ENCODE data around the gene FOXP1.

FOXP1 gene

GRCh38 chr3:71111784-71112440, 471.6 kb downstream of the FOXP1 start:
- Histone ChIP-seq H3K36me3 (ENCODE audit: low read length) (no peaks in the 10 kb centered on the region), H3K79me2 (ENCODE audit: insufficient read depth, low read length) (no peaks in the 10 kb centered on the region; the same call in 1 of the 2 replicates), H3K4me3 (ENCODE audit: insufficient read depth, low read length, poor library complexity, severe bottlenecking) (no peak overlapping the region), H3K27ac (ENCODE audit: low read depth, low read length) (no peak overlapping the region), H3K9me3 (ENCODE audit: insufficient read depth, low read length) (no peaks in the 10 kb centered on the region), H3K27me3 (ENCODE audit: low read length) (no peaks in the 10 kb centered on the region), H3K9ac (ENCODE audit: low read length) (no peak overlapping the region), H2AFZ (ENCODE audit: low read depth, low read length, severe bottlenecking) (no peak overlapping the region), H3K4me2 (ENCODE audit: low read depth, low read length, poor library complexity, severe bottlenecking) (no peak overlapping the region), H3F3A (ENCODE audit: insufficient read depth) (no peaks in the 10 kb centered on the region), H4K20me1 (ENCODE audit: low read depth, low read length) (no peaks in the 10 kb centered on the region), H3K9me2 (replicated peaks; ENCODE audit: insufficient read depth, low read length) (no peaks in the 10 kb centered on the region)
- no peak for TF ChIP-seq EZH2phosphoT487 (conservative IDR thresholded peaks at IDR 0.05; ENCODE audit: low read length)
- no peak for TF ChIP-seq CTCF (IDR thresholded peaks at IDR 0.05; ENCODE audit: insufficient read depth, low read length, poor library complexity, severe bottlenecking)

- Histone ChIP-seq H3K9me2 (replicated peaks; ENCODE audit: insufficient read depth, low read length) (no peaks in the 10 kb centered on the region), H3K27ac (ENCODE audit: low read depth, low read length) (no peak overlapping the region), H3K4me3 (ENCODE audit: insufficient read depth, low read length, poor library complexity, severe bottlenecking) (no peak overlapping the region), H4K20me1 (ENCODE audit: low read depth, low read length) (no peaks in the 10 kb centered on the region), H3F3A (ENCODE audit: insufficient read depth) (no peaks in the 10 kb centered on the region), H3K9ac (ENCODE audit: low read length) (no peak overlapping the region), H3K36me3 (ENCODE audit: low read length) (no peaks in the 10 kb centered on the region), H3K4me2 (ENCODE audit: low read depth, low read length, poor library complexity, severe bottlenecking) (no peak overlapping the region), H3K27me3 (ENCODE audit: low read length) (no peaks in the 10 kb centered on the region), H3K79me2 (ENCODE audit: insufficient read depth, low read length) (no peaks in the 10 kb centered on the region; the same call in 1 of the 2 replicates), H3K9me3 (ENCODE audit: insufficient read depth, low read length) (no peaks in the 10 kb centered on the region), H2AFZ (ENCODE audit: low read depth, low read length, severe bottlenecking) (no peak overlapping the region)
- TF ChIP-seq CTCF (IDR thresholded peaks at IDR 0.05; ENCODE audit: insufficient read depth, low read length, poor library complexity, severe bottlenecking) (no peak), EZH2phosphoT487 (conservative IDR thresholded peaks at IDR 0.05; ENCODE audit: low read length) (no peak)
Observed at GRCh38 chr3:71110385-71111222, 472.9 kb downstream of the FOXP1 start.

GRCh38 chr3:71109977-71110285, 473.6 kb downstream of the FOXP1 start:
- Histone ChIP-seq H3K36me3 (ENCODE audit: low read length) (no peaks in the 10 kb centered on the region), H3K4me3 (ENCODE audit: insufficient read depth, low read length, poor library complexity, severe bottlenecking) (no peak overlapping the region), H3K27ac (ENCODE audit: low read depth, low read length) (no peak overlapping the region), H3K9me3 (ENCODE audit: insufficient read depth, low read length) (no peaks in the 10 kb centered on the region), H3K79me2 (ENCODE audit: insufficient read depth, low read length) (no peaks in the 10 kb centered on the region; the same call in 1 of the 2 replicates), H3F3A (ENCODE audit: insufficient read depth) (no peaks in the 10 kb centered on the region), H2AFZ (ENCODE audit: low read depth, low read length, severe bottlenecking) (no peak overlapping the region), H4K20me1 (ENCODE audit: low read depth, low read length) (no peaks in the 10 kb centered on the region), H3K27me3 (ENCODE audit: low read length) (no peaks in the 10 kb centered on the region), H3K9ac (ENCODE audit: low read length) (no peak overlapping the region), H3K4me2 (ENCODE audit: low read depth, low read length, poor library complexity, severe bottlenecking) (no peak overlapping the region), H3K9me2 (replicated peaks; ENCODE audit: insufficient read depth, low read length) (no peaks in the 10 kb centered on the region)
- TF ChIP-seq EZH2phosphoT487 (conservative IDR thresholded peaks at IDR 0.05; ENCODE audit: low read length) (no peak), CTCF (IDR thresholded peaks at IDR 0.05; ENCODE audit: insufficient read depth, low read length, poor library complexity, severe bottlenecking) (no peak)

All from SU-DHL-6 (cell line).